Measurements from ENCODE around the gene PPM1E.
A peak's percentile ranks its signal among the peaks of the same experiment; 100 is the strongest.

The PPM1E gene

GRCh38 chr17:59000022-59000421, 244.4 kb downstream of the PPM1E start:
- ChIA-PET CTCF (no interaction called here), POLR2A (no interaction called here)
- no peak for DNase-seq (ENCODE audit: extremely low spot score)
- TF ChIP-seq, protein P1, sequence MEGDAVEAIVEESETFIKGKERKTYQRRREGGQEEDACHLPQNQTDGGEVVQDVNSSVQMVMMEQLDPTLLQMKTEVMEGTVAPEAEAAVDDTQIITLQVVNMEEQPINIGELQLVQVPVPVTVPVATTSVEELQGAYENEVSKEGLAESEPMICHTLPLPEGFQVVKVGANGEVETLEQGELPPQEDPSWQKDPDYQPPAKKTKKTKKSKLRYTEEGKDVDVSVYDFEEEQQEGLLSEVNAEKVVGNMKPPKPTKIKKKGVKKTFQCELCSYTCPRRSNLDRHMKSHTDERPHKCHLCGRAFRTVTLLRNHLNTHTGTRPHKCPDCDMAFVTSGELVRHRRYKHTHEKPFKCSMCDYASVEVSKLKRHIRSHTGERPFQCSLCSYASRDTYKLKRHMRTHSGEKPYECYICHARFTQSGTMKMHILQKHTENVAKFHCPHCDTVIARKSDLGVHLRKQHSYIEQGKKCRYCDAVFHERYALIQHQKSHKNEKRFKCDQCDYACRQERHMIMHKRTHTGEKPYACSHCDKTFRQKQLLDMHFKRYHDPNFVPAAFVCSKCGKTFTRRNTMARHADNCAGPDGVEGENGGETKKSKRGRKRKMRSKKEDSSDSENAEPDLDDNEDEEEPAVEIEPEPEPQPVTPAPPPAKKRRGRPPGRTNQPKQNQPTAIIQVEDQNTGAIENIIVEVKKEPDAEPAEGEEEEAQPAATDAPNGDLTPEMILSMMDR (IDR thresholded peaks at IDR 0.05; ENCODE audit: control extremely low read depth, extremely low read depth, low read depth, missing control alignments) = no peak

DNA sequence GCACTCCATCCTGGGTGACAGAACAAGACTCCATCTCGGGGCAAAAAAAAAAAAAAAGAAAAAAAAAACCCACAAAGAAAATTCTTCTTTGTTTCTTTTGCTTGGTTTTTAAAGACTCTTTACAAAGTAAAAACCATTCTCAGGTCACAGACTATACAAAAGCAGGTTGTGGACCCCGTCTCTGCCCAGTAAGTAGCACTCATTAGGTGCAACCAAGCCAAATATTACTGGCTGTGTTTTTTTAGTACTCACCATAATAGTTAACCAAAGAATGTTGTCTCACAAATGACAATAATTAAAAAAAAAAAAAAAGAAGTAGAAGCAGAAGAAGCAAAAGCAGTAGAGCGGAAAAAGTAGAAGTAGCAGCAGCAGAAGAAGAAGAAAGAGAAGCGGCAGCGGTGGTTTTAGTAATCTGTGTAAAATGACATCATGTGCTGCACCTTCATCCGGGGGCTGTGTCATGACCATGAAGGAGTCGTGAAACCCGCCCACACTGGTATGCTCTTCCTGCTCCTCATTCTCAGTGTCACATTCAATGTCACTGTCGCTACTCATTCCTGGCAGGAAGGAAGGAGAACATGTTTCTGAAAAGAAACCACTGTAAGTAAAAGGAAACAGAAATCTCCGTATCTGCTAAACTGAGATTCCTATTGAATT, 245.6 kb downstream of the PPM1E start:
- peak; percentile 78 for DNase-seq (ENCODE audit: extremely low spot score)
- TF ChIP-seq, protein P1 (IDR thresholded peaks at IDR 0.05; ENCODE audit: control extremely low read depth, extremely low read depth, low read depth, missing control alignments) = no peak
- ChIA-PET CTCF (interaction anchor here (4.5 to 9.7 kb wide), 2 partner anchors 413 to 425 kb away, joined by 33 to 78 read pairs; no protein-coding TSS in a partner anchor), POLR2A (interaction anchor here (0.7 to 1.0 kb wide), 2 partner anchors 370 kb away, joined by 3 to 8 read pairs; no protein-coding TSS in a partner anchor)

DNA sequence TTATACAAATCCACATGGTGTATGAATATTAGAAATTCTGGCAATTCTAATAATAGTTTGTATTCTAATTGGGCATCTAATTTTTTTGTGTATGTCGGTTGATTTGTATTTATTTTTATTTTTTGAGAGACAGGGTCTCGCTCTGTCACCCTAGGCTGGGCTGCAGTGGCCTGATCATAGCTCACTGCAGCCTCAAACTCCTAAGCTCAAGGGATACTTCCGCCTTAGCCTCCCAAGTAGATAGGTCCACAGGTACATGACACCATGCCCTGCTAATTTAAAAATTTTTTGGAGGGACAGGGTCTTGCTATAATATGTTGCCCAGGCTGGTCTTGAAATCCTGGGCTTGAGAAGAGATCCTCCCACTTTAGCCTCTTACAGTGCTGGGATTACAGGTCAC, 246.5 kb downstream of the PPM1E start:
- TF ChIP-seq, protein P1 (IDR thresholded peaks at IDR 0.05; ENCODE audit: control extremely low read depth, extremely low read depth, low read depth, missing control alignments) = no peak
- POLR2A ChIA-PET = interaction anchor here (0.6 to 1.0 kb wide), 2 partner anchors 371 to 1155 kb away, joined by 3 to 6 read pairs; no protein-coding TSS in a partner anchor
- CTCF ChIA-PET = interaction anchor here (0.7 to 9.7 kb wide), 5 partner anchors 285 to 474 kb away, joined by 3 to 78 read pairs (median 4); no protein-coding TSS in a partner anchor
- DNase-seq (ENCODE audit: extremely low spot score) = no peak

DNA sequence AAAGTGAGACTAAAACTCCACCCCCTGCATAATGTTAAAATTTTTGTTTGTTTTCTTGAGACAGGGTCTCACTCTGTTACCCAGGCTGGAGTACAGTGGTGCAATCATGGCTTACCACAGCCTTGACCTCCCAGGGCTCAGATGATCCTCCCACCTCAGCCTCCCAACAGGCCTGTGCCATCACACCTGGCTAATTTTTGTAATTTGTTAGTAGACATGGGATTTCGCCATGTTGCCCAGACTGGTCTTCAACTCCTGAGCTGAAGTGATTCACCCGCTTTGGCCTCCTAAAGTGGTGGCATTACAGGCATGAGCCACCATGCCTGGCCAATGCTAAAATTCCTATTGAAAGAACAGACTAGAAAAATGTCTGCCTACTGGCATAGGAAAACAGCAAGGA, 247.2 kb downstream of the PPM1E start:
- TF ChIP-seq, protein P1 (IDR thresholded peaks at IDR 0.05; ENCODE audit: control extremely low read depth, extremely low read depth, low read depth, missing control alignments) = no peak
- CTCF ChIA-PET = interaction anchor here (0.7 to 9.7 kb wide), 8 partner anchors 8 to 475 kb away, joined by 3 to 78 read pairs (median 4); no protein-coding TSS in a partner anchor
- no peak for DNase-seq (ENCODE audit: extremely low spot score)
- POLR2A ChIA-PET = no interaction called here

GRCh38 chr17:59003860-59004259, 248.2 kb downstream of the PPM1E start:
- no peak for DNase-seq (ENCODE audit: extremely low spot score)
- TF ChIP-seq, protein P1 (IDR thresholded peaks at IDR 0.05; ENCODE audit: control extremely low read depth, extremely low read depth, low read depth, missing control alignments) = no peak
- ChIA-PET CTCF (interaction anchor here (1.0 to 9.7 kb wide), 11 partner anchors 9 to 485 kb away, joined by 3 to 78 read pairs (median 8); partner anchors contain the start of gene PPM1E), POLR2A (interaction anchor here (0.7 to 2.3 kb wide), 3 partner anchors 39 to 346 kb away, joined by 4 to 11 read pairs (median 5); no protein-coding TSS in a partner anchor)

- POLR2A ChIA-PET = interaction anchor here (1.2 to 2.3 kb wide), 4 partner anchors 345 to 374 kb away, joined by 4 to 11 read pairs (median 4); no protein-coding TSS in a partner anchor
Measured at GRCh38 chr17:59004338-59005111, 248.9 kb downstream of the PPM1E start.

More at GRCh38 chr17:59004338-59005111, 248.9 kb downstream of the PPM1E start:
- TF ChIP-seq, protein P1 (IDR thresholded peaks at IDR 0.05; ENCODE audit: control extremely low read depth, extremely low read depth, low read depth, missing control alignments) = peak; percentile 88
- DNase-seq (ENCODE audit: extremely low spot score) = peak; percentile 57
- CTCF ChIA-PET = interaction anchor here (0.6 to 9.7 kb wide), 35 partner anchors 9 to 491 kb away, joined by 3 to 78 read pairs (median 4); partner anchors contain the start of gene PPM1E

Measured in GM10248 (cell line).